Stimulated activated naive CD4-positive, alpha-beta T cell treated with Interleukin-2 at 50 U/mL for 16 hours (primary cell): ENCODE measurements around the gene SERPINB6.

Experiments used
- DNase-seq: peaks from one replicate; lab custom pipeline; 2025; lab: John Stamatoyannopoulos, UW

The SERPINB6 gene

DNA sequence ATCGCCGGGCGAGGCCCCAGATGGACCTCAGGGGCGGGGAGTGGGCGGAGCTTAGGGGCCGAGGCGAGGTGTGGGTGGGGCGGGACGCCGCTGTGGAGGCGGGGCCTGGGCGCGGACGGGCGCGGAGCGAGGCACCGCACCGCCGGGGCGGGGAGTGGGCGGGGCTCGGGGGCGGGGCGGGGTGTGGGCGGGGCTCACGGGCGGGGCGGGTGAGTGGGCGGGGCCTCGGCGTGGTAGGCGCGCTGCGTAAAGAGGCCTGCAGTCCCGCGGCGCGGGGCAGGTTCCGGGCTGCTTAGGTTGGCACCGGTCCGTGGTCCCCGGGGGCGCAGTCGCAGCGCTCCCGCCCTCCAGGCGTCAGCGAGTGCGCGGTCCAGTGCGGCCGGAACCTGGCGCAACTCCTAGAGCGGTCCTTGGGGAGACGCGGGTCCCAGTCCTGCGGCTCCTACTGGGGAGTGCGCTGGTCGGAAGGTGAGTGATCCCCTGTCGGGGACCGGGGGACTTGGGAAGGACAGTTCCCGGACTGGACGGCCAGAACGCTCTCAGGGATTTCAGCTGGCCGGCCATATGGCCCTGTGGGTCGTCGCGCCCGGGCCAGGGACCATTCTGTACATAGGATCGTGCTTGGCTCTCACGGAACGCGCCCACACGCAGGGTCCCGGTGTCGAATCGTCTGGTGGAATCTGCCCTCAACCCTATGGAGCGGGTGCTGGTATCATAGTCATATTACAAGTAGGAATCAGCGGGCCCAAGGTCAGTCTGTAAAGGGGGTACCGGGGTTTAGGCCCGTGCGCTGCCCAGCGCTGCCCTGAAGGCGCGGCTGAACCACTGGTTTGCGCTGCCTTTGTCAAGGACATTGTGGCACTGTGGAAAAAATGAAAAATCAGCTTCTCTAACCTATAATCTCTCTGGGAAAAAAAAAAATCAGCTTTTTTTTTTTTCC is 28.5 kb upstream of the SERPINB6 start, which contains the start of gene NQO2:
NQO2 (plus strand) TSS at position 277 of the 940 bp plus-strand sequence. CDS start 6,659 bp downstream, outside the sequence.
- DNase-seq: peak; percentile 90

DNA sequence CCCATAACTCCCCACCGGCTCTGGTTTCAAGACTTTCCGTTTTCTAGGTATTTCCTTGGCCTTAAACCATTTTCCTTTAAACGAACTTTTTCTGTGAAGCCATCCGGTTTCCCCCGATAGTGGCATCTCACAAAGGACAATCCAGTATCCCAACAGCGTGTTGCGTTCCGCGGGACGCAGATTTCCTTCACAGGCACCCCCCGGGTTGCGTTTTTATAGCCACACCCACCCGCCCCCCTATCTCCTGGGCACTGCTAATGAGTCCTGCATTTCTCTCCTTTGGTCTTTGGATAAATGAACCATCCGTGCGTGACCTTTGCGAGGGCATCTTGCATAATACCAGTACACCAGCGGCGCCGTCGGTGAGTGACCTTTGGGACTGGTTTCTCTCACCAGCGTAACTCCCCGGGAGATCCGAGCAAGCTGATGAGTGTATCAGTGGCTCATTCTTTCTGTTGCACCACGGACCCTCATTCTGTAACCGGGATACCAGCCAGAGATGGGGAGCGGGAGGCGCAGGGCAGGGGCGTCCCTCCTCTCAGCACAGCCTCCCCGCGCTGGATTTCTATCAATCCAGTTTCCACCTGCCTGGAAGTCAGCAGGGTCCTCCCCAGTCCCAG is 27.7 kb upstream of the SERPINB6 start:
- DNase-seq: peak; percentile 71

DNA sequence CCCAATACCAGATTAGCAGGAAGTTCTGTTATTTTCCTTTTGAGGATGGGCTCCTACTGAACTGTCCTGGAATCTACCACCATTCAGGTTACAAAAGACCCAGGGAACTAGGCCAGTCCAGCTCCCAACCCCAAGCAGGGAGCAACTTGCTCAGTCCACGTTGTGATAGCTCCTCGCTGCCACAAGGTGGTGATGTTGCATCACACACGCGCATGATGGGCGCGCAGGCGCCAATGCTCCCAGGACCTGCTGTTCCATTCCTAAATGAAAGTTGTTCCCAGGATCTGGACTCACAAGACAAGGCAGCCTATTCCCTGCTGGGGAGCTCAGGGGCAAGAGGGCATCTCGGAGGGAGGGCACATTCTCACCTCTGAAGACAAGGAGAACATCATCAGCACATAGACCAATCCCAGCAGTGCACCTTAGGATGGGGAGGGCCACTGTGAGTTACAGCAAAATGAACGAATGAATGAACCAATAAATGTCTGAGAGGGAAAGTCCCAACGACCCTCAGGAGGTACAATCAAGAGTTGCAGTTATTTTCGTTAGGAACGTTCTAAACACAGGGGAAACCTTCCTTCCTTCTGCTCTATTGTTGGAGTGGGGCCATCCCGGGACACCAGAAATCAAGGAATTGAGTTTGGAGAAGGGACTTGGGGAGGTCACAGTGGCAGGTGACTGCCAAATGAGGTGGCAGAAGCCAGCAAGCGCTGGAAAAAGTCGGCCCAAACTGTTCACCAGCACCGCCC is 27.1 kb upstream of the SERPINB6 start:
- peak; percentile 32 for DNase-seq

DNA sequence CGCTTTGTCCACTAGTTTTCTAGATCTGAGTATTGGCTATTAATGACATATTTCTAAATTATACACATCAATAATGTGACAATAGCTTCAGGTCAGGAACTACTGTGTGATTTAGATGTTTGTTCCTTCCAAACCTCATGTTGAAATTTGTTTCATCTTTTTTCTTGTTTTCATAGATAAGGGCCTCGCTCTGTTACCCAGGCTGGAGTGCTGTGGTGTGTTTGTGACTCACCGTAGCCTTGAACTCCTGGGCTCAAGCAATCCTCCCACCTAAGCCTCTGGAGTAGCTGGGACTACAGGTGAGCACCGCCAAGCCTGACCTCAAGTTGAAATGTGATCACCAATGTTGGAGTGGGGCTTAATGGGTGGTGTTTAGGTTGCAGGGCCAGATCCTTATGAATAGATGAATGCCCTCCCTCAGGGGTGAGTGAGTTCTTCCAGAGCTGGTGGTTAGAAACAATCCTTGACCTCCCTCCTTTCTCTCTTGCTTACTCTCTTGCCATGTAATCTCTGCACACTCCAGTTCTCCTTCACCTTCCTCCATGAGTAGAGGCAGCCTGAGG is 22.5 kb upstream of the SERPINB6 start:
- no peak for DNase-seq

DNA sequence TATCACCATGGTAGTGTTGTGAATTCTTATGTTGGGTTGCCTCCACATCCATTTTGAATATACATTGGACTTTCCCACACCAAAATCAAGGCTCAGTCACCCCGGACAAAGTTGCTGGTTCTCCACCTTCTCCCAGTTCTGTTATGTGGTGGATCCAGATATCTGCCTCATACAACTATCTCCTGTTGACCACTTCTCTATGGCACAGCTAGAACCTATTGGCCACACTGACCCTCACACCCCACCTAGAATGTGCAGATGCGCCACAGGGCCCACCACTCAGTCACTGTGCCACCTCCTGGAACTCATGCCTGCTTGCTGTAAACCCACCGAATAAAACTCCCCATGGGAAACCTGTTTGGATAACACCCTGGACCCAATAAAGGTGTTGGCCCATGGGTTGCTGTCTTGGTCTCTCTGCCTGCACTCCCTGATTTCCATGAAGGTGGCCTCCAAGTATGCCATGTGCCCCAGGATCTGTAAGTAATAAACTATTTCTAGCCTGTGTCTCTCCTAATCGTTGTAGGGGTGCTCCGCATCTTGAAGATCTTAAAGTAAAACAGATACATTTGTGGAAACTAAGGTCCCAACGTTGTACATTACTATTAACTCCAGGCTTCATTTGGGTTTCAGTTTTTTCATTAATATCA is 21.1 kb upstream of the SERPINB6 start:
- DNase-seq: no peak

DNA sequence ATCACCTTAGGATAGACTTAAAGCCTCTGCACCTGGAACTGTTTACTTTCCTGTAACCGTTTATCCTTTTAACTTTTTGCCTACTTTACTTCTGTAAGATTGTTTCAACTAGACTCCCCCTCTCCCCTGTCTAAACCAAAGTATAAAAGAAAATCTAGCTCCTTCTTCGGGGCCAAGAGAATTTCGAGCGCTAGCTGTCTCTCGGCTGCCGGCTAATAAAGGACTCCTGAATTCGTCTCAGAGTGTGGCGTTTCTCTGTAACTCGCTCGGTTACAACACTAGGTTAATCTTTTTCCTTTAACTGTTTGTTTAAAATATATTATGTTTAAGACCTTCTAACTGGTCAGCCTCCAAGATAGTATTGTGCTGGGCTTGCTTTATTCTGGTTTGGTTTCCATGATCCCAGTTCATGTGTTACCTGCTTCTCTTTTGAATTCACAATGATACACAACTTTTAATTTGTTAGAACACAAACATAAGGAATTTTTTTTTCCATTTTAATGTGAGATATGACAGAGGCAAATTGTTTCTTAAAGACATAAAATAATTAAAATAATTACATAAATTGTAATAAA is 19.7 kb upstream of the SERPINB6 start:
- no peak for DNase-seq

DNA sequence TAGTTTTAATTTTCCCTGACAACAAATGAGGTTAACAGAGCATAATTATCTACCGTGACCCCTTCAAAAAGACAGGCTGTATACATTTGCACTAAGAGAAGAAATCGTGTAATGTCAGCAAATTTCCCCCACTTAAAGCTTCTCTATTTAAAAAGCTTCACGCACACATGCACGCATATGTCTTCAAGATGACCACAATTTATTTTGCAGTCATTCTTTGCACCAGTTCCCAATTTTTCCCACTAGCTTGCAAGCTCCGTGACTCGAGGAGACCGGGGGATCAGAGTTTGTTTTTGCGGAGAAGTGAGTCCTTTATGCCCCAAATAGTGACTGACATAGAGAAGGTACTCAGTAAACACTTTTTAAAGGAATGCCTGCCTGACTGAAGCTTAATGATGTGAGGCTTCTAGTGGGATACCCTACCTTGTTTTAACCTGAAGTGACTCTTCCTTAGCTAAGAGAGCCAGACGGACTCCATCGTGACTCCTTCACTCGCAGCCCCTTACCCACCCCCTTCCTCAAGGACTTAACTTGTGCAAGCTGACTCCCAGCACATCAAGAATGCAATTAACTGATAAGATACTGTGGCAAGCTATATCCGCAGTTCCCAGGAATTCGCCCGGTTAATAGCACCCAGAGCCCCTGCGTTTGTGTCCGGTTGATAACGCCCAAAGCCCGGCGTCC is 19.0 kb upstream of the SERPINB6 start:
- DNase-seq: no peak

DNA sequence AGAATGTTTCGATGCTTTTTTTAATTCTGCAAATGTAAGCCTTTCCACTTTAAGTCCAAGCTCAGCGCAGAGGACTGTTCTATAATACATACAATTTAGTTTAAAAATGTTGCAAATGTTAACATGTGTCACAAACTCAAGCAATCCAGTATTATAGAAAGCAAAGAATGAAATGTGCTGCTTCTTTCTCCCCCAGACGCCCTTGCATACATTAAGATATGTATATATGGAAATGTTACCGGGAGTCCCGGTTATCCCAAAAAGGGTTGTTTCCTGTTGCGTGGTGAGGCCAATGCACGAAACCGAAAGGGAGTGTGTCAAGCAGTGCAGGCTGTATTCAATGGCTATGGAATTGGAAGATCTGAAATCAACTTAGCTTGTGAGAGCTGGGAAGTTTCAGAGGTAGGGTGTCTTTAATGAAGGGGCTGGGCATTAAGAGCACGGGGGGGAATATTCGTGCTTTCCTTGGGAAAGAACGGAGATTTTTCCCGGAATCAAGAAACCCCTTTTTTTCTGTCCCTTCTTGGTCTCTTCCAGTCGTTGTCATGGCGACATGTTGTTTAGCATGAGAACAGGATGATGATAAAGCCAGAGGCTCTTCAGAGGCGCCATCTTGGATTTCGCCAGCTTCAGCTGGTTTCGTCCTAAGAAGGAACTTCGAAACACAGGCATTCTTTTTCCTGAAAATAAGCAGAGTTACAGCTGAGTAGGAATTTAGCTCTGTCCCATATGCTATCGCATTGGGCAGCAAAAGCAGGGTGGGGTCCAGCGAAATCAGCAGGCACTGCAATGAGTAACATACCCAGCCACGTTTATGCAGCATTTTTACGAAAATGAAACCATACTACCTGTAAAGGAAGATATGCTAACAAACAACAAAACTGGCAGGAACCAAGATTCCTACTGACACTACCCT is 18.2 kb upstream of the SERPINB6 start:
- peak; percentile 89 for DNase-seq

DNA sequence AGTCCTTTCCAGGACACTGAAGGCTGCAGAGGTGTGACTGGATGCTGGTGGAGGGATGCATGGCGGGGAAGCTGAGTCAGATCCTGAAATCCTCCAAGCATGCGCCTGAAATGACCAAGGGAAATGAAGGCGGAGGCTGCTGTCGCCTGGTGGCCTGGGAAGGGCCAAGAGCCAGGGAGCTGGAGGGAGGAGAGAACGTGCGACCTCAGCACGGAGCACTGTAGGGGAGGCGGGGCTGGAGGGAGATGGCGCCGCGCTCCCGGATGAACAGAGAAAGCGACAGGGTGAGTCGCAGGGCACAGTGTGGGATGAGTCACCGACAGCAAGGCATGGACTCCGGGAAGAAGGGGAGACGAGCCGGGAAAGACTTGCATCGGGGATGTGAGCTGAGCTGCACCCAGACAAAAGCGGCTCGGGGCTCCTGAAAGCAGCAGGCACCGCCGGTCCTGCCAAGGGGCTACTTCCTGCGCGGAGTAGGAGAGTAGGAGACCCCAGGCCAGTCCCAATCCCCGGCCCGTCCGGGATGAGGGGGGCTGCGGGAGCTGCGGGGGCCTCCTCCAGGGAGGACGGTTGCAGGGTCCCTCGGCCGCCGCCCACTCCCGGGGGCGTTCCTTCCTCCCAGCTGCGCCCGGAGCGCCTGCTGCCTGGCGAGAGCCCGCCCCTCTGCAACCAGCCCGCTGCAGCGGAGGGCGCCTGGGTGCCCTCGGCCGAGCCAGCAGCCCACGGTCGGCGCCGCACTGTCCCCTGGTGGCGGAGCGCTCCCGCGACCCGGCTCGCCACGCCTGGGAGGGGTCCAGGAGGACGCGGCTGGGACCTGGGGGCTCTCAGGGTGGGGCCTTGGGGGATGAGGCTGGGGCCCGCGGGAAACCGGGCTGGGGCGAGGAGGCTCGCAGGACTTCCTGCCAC is 17.3 kb upstream of the SERPINB6 start:
- peak; percentile 71 for DNase-seq

DNA sequence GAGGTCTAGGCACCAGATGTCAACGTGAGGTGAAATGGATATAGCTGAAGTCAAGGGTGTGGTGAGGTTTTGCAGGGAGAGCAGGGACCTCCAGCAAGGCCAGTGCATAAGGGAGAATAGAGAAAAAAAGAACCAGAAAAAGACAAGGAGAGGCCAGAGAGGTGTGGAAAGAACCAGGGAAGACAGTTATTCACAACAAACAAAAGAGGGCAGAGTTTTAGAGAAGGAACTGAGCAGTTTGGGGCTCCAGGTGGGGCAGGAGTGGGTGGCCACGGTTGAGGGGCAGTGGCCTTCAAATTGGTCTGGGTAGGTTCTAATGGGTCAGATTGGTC is 16.7 kb upstream of the SERPINB6 start:
- no peak for DNase-seq

DNA sequence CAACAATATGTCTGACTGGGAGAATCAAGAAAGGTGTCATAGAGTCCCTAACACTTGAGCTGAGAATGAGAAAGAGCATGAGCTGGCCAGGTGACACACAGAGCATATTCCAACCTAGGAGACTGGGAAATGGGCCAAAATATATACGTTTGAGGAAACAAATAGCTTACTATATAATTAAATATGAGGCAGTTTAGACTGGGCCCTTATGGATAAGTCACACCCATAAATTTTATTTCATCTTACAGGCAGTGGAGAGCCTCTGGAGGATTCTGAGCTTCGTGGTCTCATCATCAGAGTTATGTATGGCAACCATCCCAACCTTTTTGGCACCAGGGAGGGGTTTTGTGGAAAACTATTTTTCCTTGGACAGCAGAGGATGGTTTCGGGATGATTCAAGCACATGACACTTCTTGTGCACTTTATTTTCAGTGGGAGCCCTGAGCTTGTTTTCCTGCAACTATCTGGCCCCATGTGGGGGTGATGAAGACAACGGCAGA is 15.4 kb upstream of the SERPINB6 start:
- DNase-seq: no peak

DNA sequence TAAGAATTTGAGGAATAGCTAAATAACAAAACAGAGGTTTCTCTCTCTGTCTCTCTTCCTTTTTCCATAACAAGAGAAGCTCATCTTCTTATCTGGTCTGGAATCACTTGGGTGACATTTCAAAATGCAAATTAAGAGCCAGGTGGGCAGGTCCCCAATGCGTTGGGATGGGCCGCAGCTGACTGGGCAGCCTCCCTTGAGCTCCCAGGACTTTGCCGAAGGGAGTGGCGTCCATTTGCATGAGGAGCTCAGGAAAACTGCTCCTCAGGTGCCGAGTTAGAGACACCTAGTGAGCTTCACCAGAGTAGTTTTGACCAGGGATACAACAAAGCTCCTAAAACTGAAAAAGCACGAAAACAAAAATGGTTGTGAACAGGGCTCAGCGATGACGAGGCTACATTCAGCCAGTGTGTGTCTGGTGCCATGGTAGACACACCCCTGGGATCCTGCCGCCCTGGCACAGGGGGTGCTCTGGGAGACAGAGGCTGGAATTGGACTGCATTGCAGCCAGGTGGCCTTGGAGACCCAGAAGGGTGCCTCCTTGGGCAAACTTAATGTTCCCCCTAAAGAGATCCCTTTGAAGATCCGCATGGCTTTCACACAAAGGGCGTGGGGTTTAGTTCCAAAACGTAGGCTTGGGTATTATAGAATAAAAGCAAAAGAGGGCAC is 13.5 kb upstream of the SERPINB6 start:
- no peak for DNase-seq

DNA sequence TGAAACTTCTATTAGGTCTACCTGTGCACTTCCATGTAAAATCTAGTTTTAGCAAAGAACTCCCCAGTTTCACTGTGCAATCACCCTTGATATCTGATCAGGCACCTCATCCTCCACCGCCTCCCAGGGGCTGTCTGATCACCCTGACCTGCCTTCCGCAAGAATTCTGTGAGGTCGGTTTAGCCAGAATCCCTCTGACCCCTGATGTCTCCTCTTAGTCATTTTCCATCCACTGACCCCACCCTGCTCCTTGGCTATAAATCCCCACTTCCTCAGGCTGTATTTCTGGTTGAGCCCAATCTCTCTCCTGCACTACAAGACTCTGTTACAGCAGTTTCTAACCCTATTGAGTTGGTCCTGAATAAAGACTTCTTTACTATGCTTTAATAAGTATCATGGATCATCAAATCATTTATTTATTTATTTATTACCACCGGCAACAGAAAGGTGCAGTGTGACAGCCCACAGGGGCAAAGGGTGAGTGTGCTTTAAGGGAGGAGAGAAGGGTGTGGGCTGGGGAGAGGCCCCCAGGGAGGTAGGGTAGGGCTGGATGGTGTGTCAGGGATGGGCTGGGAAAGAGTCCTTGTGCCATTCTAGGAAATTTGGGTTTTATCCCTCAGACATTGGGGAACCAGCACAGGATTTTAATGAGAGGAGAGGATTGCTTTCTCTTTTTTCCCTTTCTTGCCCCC is 11.2 kb upstream of the SERPINB6 start:
- no peak for DNase-seq

DNA sequence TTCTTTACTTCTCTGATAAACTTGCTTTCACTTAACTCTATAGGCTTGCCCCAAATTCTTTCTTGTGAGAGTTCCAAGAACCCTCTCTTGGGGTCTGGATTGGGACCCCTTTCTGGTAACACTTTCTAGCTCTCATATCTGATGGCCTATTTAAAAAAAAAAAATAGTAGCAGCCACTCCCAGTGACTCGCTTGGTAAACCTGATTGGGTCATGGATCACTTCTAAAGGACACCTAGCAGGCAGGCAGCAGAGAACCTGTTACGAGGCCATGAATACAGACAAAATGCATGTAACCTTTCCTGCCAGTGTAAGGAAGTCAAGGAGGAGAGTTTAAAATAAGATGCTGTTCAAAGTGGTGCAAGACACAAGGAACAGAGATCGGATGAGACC is 9.1 kb upstream of the SERPINB6 start:
- no peak for DNase-seq

DNA sequence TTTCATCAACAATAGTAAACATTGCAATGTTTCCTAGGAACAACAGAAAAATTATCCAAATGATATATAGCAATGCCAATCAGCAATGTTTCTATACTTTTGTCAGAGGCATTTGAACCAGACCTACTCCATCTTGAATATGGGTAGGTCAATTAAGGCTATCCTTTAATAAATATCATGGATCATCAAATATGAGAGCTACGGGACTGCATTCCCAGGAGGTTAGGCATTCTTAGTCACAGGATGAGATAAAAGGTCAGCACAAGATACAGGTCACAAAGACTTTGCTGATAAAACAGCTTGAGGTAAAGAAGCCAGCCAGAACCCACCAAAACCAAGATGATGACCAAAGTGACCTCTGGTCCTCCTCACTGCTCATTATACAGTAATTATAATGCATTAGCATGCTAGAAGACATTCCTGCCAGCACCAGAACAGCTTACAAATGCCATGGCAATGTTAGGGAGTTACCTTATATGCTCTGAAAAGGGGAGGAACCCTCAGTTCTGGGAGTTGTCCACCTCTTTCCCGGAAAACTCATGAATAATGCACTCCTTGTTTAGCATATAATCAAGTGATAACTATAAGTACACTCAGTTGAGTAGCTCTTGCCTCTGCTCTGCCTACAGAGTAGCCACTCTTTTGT is 8.6 kb upstream of the SERPINB6 start:
- DNase-seq: no peak

DNA sequence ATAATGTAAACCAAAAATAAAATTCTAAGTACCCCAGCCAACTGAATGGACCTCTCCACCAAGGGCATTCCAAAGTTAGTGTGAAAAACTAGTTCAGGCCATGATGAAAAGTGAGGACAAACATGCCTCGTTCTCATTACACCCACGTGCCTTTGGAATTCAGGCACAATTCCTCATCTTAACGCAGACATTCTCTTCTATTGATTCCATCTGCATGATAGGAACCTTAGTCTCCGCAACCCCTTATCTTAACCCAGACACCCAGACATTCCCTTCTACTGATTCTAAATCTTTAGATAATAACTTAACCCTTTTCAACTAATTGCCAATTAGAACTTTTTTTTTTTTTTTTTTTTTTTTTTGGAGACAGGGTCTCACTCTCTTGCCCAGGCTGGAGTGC is 7.6 kb upstream of the SERPINB6 start:
- no peak for DNase-seq
